ENCODE data around the gene C9orf43. TPM values are rescaled to one million over a fixed set of nuclear protein-coding genes. Genes with fewer than 3 reads are reported as not detected.

Gene C9orf43
- total and polyA plus RNA-seq, 4 donors, result 0.09 to 1.1 (median 0.25) TPM

DNA sequence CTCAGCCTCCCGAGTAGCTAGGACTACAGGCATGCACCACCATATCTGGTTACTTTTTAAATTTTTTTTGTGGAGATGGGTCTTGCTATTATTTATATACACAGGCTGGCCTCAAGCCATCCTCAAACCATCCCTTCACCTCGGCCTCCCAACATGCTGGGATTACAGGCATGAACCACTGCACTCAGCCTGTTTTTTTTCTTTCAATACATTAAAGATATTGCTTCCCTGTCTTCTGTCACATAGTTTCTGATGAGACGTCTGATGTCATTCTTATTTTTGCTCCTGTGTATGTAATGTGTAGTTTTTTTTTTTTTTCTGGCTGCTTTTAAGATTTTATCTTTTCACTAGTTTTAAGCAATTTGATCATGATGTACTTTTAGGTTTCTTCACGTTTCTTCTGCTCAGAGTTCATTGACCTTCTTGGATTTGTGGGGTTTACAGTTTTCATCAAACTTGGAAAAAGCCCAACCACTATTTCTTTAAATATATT, 41.6 kb downstream of the C9orf43 start:
- TF ChIP-seq, protein P1, sequence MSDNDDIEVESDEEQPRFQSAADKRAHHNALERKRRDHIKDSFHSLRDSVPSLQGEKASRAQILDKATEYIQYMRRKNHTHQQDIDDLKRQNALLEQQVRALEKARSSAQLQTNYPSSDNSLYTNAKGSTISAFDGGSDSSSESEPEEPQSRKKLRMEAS (IDR thresholded peaks at IDR 0.05), result no peak
- TF ChIP-seq FOXA1 (IDR thresholded peaks at IDR 0.05) (no peak), TAF1 (conservative IDR thresholded peaks at IDR 0.05) (no peak), GABPA (IDR thresholded peaks at IDR 0.05 in 1 of 2, conservative IDR thresholded peaks at IDR 0.05 in 1 of 2) (no peak), RAD21 (IDR thresholded peaks at IDR 0.05) (no peak), RXRA (IDR thresholded peaks at IDR 0.05) (no peak), FOXA2 (IDR thresholded peaks at IDR 0.05) (no peak), SP1 (IDR thresholded peaks at IDR 0.05) (no peak), HNF4G (IDR thresholded peaks at IDR 0.05) (no peak), HNF4A (conservative IDR thresholded peaks at IDR 0.05) (no peak), NR2F2 (IDR thresholded peaks at IDR 0.05) (no peak)
- TF ChIP-seq, protein P2, sequence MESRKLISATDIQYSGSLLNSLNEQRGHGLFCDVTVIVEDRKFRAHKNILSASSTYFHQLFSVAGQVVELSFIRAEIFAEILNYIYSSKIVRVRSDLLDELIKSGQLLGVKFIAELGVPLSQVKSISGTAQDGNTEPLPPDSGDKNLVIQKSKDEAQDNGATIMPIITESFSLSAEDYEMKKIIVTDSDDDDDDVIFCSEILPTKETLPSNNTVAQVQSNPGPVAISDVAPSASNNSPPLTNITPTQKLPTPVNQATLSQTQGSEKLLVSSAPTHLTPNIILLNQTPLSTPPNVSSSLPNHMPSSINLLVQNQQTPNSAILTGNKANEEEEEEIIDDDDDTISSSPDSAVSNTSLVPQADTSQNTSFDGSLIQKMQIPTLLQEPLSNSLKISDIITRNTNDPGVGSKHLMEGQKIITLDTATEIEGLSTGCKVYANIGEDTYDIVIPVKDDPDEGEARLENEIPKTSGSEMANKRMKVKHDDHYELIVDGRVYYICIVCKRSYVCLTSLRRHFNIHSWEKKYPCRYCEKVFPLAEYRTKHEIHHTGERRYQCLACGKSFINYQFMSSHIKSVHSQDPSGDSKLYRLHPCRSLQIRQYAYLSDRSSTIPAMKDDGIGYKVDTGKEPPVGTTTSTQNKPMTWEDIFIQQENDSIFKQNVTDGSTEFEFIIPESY (IDR thresholded peaks at IDR 0.05), result no peak
- TF ChIP-seq, protein P3, sequence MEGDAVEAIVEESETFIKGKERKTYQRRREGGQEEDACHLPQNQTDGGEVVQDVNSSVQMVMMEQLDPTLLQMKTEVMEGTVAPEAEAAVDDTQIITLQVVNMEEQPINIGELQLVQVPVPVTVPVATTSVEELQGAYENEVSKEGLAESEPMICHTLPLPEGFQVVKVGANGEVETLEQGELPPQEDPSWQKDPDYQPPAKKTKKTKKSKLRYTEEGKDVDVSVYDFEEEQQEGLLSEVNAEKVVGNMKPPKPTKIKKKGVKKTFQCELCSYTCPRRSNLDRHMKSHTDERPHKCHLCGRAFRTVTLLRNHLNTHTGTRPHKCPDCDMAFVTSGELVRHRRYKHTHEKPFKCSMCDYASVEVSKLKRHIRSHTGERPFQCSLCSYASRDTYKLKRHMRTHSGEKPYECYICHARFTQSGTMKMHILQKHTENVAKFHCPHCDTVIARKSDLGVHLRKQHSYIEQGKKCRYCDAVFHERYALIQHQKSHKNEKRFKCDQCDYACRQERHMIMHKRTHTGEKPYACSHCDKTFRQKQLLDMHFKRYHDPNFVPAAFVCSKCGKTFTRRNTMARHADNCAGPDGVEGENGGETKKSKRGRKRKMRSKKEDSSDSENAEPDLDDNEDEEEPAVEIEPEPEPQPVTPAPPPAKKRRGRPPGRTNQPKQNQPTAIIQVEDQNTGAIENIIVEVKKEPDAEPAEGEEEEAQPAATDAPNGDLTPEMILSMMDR (IDR thresholded peaks at IDR 0.05; ENCODE audit: low read depth, low read length, missing input control), result no peak
- TF ChIP-seq, protein P4, sequence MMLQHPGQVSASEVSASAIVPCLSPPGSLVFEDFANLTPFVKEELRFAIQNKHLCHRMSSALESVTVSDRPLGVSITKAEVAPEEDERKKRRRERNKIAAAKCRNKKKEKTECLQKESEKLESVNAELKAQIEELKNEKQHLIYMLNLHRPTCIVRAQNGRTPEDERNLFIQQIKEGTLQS (IDR thresholded peaks at IDR 0.05), result no peak
- TF ChIP-seq, protein P5, sequence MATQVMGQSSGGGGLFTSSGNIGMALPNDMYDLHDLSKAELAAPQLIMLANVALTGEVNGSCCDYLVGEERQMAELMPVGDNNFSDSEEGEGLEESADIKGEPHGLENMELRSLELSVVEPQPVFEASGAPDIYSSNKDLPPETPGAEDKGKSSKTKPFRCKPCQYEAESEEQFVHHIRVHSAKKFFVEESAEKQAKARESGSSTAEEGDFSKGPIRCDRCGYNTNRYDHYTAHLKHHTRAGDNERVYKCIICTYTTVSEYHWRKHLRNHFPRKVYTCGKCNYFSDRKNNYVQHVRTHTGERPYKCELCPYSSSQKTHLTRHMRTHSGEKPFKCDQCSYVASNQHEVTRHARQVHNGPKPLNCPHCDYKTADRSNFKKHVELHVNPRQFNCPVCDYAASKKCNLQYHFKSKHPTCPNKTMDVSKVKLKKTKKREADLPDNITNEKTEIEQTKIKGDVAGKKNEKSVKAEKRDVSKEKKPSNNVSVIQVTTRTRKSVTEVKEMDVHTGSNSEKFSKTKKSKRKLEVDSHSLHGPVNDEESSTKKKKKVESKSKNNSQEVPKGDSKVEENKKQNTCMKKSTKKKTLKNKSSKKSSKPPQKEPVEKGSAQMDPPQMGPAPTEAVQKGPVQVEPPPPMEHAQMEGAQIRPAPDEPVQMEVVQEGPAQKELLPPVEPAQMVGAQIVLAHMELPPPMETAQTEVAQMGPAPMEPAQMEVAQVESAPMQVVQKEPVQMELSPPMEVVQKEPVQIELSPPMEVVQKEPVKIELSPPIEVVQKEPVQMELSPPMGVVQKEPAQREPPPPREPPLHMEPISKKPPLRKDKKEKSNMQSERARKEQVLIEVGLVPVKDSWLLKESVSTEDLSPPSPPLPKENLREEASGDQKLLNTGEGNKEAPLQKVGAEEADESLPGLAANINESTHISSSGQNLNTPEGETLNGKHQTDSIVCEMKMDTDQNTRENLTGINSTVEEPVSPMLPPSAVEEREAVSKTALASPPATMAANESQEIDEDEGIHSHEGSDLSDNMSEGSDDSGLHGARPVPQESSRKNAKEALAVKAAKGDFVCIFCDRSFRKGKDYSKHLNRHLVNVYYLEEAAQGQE (IDR thresholded peaks at IDR 0.05), result no peak
- Histone ChIP-seq H3K27me3 (ENCODE audit: control insufficient read depth in 4 of 4, insufficient read depth in 4 of 4, low read length in 3 of 4) (no peaks in the 10 kb centered on the region), H3K27ac (ENCODE audit: low read depth in 1 of 2, low read length in 2 of 2) (no peak overlapping the region), H3K9me3 (ENCODE audit: control insufficient read depth in 4 of 4, low read length in 3 of 4) (no peaks in the 10 kb centered on the region), H3K4me3 (ENCODE audit: low read depth in 1 of 3, low read length in 3 of 3) (no peak overlapping the region), H3K9ac (ENCODE audit: low read depth in 1 of 2, low read length in 2 of 2) (no peak overlapping the region), H3K36me3 (ENCODE audit: control insufficient read depth in 4 of 4, insufficient read depth in 3 of 4, low read depth in 1 of 4, low read length in 3 of 4) (no peaks in the 10 kb centered on the region), H3K4me1 (ENCODE audit: control insufficient read depth in 4 of 4, insufficient read depth in 4 of 4, low read length in 3 of 4) (peaks cover 0 to 3% (median 0%) of the 10 kb centered on the region in 4 donors)
- no peak for DNase-seq (ENCODE audit: low spot score)
- WGBS, result 75% methylated on average over 4 of the region's 4 CpGs
